HG03064 (cell line): ENCODE results near the gene PDX1.

Source experiments
- ATAC-seq: cut with Tn5 transposase; IDR thresholded peaks from one replicate; pipeline ENCODE4 v1.9.1; 2021; ENCODE audit warnings: low read depth; ENCODE audit not compliant: unreplicated experiment

The PDX1 gene

GRCh38 chr13:27969082-27969865 lies 49.5 kb downstream of the PDX1 start, which contains the start of gene CDX2:
TSS of gene CDX2 (minus strand) at chr13:27969315. CDS start at chr13:27969006, 309 bp downstream.
- ATAC-seq: no peak

- ATAC-seq: no peak
Measured at GRCh38 chr13:27969866-27970229, 50.0 kb downstream of the PDX1 start.

GRCh38 chr13:27970382-27971235 lies 50.8 kb downstream of the PDX1 start:
- ATAC-seq: no peak

GRCh38 chr13:27971236-27971645 lies 51.4 kb downstream of the PDX1 start:
- ATAC-seq: no peak

- ATAC-seq: no peak
Measured at GRCh38 chr13:27971776-27972477, 52.1 kb downstream of the PDX1 start.

- ATAC-seq: no peak
Measured at GRCh38 chr13:27972478-27972820, 52.6 kb downstream of the PDX1 start.

- no peak for ATAC-seq
Measured at GRCh38 chr13:27973291-27973690, 53.5 kb downstream of the PDX1 start.

- ATAC-seq: no peak
Measured at GRCh38 chr13:27973961-27974662, 54.3 kb downstream of the PDX1 start.
